BLaER1 (cell line): ENCODE data around the gene CRY2.
"Not testable (repeated sequence)": the region's sequence is repeated elsewhere in the genome, so short reads cannot be mapped to it uniquely, and the experiment has no call there.

Source experiments
- H3K27ac ChIP-seq: shearing (Covaris generic); formaldehyde crosslinking; 2 replicates; pipeline ENCODE4 v1.8.1; 2022
- H3K27me3 ChIP-seq: shearing (Covaris generic); formaldehyde crosslinking; 2 replicates; pipeline ENCODE4 v1.8.1; 2022
- H3K36me3 ChIP-seq: shearing (Covaris generic); formaldehyde crosslinking; 2 replicates; pipeline ENCODE4 v1.8.1; 2022
- H3K4me1 ChIP-seq: shearing (Covaris generic); formaldehyde crosslinking; 2 replicates; pipeline ENCODE4 v1.8.1; 2022
- H3K4me2 ChIP-seq: shearing (Covaris generic); formaldehyde crosslinking; 2 replicates; pipeline ENCODE4 v1.8.1; 2022
- H3K4me3 ChIP-seq: shearing (Covaris generic); formaldehyde crosslinking; 2 replicates; pipeline ENCODE4 v1.8.1; 2022
- H3K9ac ChIP-seq: shearing (Covaris generic); formaldehyde crosslinking; 2 replicates; pipeline ENCODE4 v1.8.1; 2022
- H3K9me3 ChIP-seq: shearing (Covaris generic); formaldehyde crosslinking; 2 replicates; pipeline ENCODE4 v1.8.1; 2022
- H4K20me1 ChIP-seq: shearing (Covaris generic); formaldehyde crosslinking; 2 replicates; pipeline ENCODE4 v1.8.1; 2022
- Cebpa-rat ChIP-seq: shearing (Covaris generic); IDR thresholded peaks from 2 replicates; pipeline ENCODE4 v1.8.1; 2022

The CRY2 gene

GRCh38 chr11:45828996-45829395, 18.3 kb upstream of the CRY2 start:
- no peaks in the 10 kb centered on the region for H3K36me3 ChIP-seq
- H3K4me3 ChIP-seq = no peak overlapping the region
- TF ChIP-seq Cebpa-rat = no peak
- no peak overlapping the region for H3K9ac ChIP-seq
- no peak overlapping the region for H3K4me2 ChIP-seq
- H3K4me1 ChIP-seq = peaks cover 4% of the 10 kb centered on the region
- H4K20me1 ChIP-seq = no peaks in the 10 kb centered on the region
- H3K9me3 ChIP-seq = peaks cover 4% of the 10 kb centered on the region; the same call in 1 of the 2 replicates
- H3K27ac ChIP-seq = no peak overlapping the region
- no peaks in the 10 kb centered on the region for H3K27me3 ChIP-seq

GRCh38 chr11:45830596-45830995, 16.7 kb upstream of the CRY2 start:
- Histone ChIP-seq H3K27ac (no peak overlapping the region), H3K4me3 (no peak overlapping the region), H3K27me3 (no peaks in the 10 kb centered on the region), H3K9me3 (peaks cover 4% of the 10 kb centered on the region; the same call in 1 of the 2 replicates), H4K20me1 (no peaks in the 10 kb centered on the region), H3K36me3 (no peaks in the 10 kb centered on the region), H3K4me1 (no peaks in the 10 kb centered on the region), H3K4me2 (no peak overlapping the region), H3K9ac (no peak overlapping the region)
- no peak for TF ChIP-seq Cebpa-rat

- Histone ChIP-seq H3K9ac (no peak overlapping the region), H4K20me1 (no peaks in the 10 kb centered on the region), H3K27ac (no peak overlapping the region), H3K36me3 (no peaks in the 10 kb centered on the region), H3K9me3 (no peaks in the 10 kb centered on the region), H3K4me3 (no peak overlapping the region), H3K4me2 (no peak overlapping the region), H3K4me1 (no peaks in the 10 kb centered on the region), H3K27me3 (no peaks in the 10 kb centered on the region)
- TF ChIP-seq Cebpa-rat = no peak
These were observed 14.3 kb upstream of the CRY2 start for GRCh38 chr11:45832811-45833441.

GRCh38 chr11:45833761-45834160, 13.5 kb upstream of the CRY2 start:
- no peak for TF ChIP-seq Cebpa-rat
- H4K20me1 ChIP-seq = no peaks in the 10 kb centered on the region
- H3K4me2 ChIP-seq = no peak overlapping the region
- no peak overlapping the region for H3K9ac ChIP-seq
- no peaks in the 10 kb centered on the region for H3K9me3 ChIP-seq
- no peak overlapping the region for H3K4me3 ChIP-seq
- no peaks in the 10 kb centered on the region for H3K36me3 ChIP-seq
- H3K4me1 ChIP-seq = no peaks in the 10 kb centered on the region
- no peak overlapping the region for H3K27ac ChIP-seq
- no peaks in the 10 kb centered on the region for H3K27me3 ChIP-seq

- H3K4me2 ChIP-seq = no peak overlapping the region
- no peak overlapping the region for H3K27ac ChIP-seq
- no peak overlapping the region for H3K4me3 ChIP-seq
- no peaks in the 10 kb centered on the region for H3K9me3 ChIP-seq
- no peak for TF ChIP-seq Cebpa-rat
- no peaks in the 10 kb centered on the region for H3K36me3 ChIP-seq
- no peaks in the 10 kb centered on the region for H4K20me1 ChIP-seq
- H3K27me3 ChIP-seq = no peaks in the 10 kb centered on the region
- no peaks in the 10 kb centered on the region for H3K4me1 ChIP-seq
- H3K9ac ChIP-seq = no peak overlapping the region
These were observed 12.9 kb upstream of the CRY2 start for GRCh38 chr11:45834298-45834756.

- no peaks in the 10 kb centered on the region for H3K27me3 ChIP-seq
- H3K27ac ChIP-seq = no peak overlapping the region
- no peak overlapping the region for H3K9ac ChIP-seq
- H3K4me2 ChIP-seq = no peak overlapping the region
- no peak overlapping the region for H3K4me3 ChIP-seq
- peaks cover 5% of the 10 kb centered on the region; the same call in 1 of the 2 replicates for H3K4me1 ChIP-seq
- H3K36me3 ChIP-seq = no peaks in the 10 kb centered on the region
- H3K9me3 ChIP-seq = no peaks in the 10 kb centered on the region
- TF ChIP-seq Cebpa-rat = no peak
- no peaks in the 10 kb centered on the region for H4K20me1 ChIP-seq
These were observed 8.1 kb upstream of the CRY2 start for GRCh38 chr11:45839204-45839603.

GRCh38 chr11:45840251-45840650, 7.0 kb upstream of the CRY2 start:
- not testable (repeated sequence) for H3K27me3 ChIP-seq, H3K9ac ChIP-seq, H3K4me1 ChIP-seq, H3K4me3 ChIP-seq, H3K9me3 ChIP-seq, H3K36me3 ChIP-seq, H3K27ac ChIP-seq, H3K4me2 ChIP-seq, H4K20me1 ChIP-seq

- Histone ChIP-seq H3K4me1 (peaks cover 17% of the 10 kb centered on the region), H3K9me3 (no peaks in the 10 kb centered on the region), H4K20me1 (peaks cover 6% of the 10 kb centered on the region), H3K27ac (no peak overlapping the region), H3K36me3 (no peaks in the 10 kb centered on the region), H3K4me3 (0 out of 2 replicates have a peak overlapping the region, but pooled peaks have one; percentile 11), H3K4me2 (peak overlapping the region; percentile 48), H3K27me3 (no peaks in the 10 kb centered on the region), H3K9ac (no peak overlapping the region)
- TF ChIP-seq Cebpa-rat = no peak
These were observed 3.9 kb upstream of the CRY2 start for GRCh38 chr11:45843158-45843924.

- no peaks in the 10 kb centered on the region for H3K36me3 ChIP-seq
- peaks cover 23% of the 10 kb centered on the region for H4K20me1 ChIP-seq
- no peak overlapping the region for H3K4me2 ChIP-seq
- peaks cover 26% of the 10 kb centered on the region for H3K4me1 ChIP-seq
- no peak overlapping the region for H3K4me3 ChIP-seq
- TF ChIP-seq Cebpa-rat = no peak
- H3K27ac ChIP-seq = no peak overlapping the region
- H3K27me3 ChIP-seq = no peaks in the 10 kb centered on the region
- H3K9me3 ChIP-seq = no peaks in the 10 kb centered on the region
- H3K9ac ChIP-seq = no peak overlapping the region
These were observed 2.3 kb upstream of the CRY2 start for GRCh38 chr11:45844822-45845578.
